ENCODE data around the gene LRRC9.

- no peak for TF ChIP-seq CTCF (IDR thresholded peaks at IDR 0.05)
- no peak for TF ChIP-seq POLR2A (IDR thresholded peaks at IDR 0.05)
Measured at GRCh38 chr14:60097974-60098373, 178.0 kb downstream of the LRRC9 start.

Measured in heart left ventricle (tissue), 13 donors.